Thyroid gland (tissue), 4 donors: Measurements from ENCODE around the gene HPD.

ENCODE experiments used
- POLR2A ChIP-seq, 2 donors: fragments of 450-650 bp; IDR thresholded peaks; one replicate each; pipeline ENCODE4 v1.6.1; 2017; ENCODE audit warnings: antibody characterized with exemption in 2 of 2, mild to moderate bottlenecking in 2 of 2, moderate library complexity in 1 of 2
- TF ChIP-seq, protein P1 (sequence below), 6 experiments: fragments of 200-600 bp in 3 of 6; fragments of 450-650 bp in 3 of 6; sonication (generic) in 3 of 6; IDR thresholded peaks; one replicate each; pipeline ENCODE4 v1.5.1; 2016 to 2019; ENCODE audit warnings: antibody characterized with exemption in 6 of 6, mild to moderate bottlenecking in 2 of 6, inconsistent platforms in 1 of 6, moderate library complexity in 1 of 6

DNA sequence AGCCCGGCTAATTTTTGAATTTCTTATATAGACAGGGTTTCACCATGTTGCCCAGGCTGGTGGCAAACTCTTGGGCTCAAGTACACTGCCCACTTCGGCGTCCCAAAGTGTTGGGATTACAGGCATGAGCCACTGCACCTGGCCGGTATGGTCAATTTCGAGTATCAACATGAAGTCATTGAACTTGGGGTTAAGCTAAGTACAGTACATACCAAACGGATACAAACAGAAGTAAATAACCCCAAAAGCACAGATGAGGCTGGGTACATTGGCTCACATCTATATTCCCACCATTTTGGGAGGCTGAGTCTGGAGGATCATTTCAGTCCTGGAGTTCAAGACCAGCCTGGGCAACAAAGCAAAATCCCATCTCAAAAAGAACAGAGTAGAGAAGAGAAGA, 16.9 kb upstream of the HPD start:
- TF ChIP-seq, protein P1, sequence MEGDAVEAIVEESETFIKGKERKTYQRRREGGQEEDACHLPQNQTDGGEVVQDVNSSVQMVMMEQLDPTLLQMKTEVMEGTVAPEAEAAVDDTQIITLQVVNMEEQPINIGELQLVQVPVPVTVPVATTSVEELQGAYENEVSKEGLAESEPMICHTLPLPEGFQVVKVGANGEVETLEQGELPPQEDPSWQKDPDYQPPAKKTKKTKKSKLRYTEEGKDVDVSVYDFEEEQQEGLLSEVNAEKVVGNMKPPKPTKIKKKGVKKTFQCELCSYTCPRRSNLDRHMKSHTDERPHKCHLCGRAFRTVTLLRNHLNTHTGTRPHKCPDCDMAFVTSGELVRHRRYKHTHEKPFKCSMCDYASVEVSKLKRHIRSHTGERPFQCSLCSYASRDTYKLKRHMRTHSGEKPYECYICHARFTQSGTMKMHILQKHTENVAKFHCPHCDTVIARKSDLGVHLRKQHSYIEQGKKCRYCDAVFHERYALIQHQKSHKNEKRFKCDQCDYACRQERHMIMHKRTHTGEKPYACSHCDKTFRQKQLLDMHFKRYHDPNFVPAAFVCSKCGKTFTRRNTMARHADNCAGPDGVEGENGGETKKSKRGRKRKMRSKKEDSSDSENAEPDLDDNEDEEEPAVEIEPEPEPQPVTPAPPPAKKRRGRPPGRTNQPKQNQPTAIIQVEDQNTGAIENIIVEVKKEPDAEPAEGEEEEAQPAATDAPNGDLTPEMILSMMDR (IDR thresholded peaks at IDR 0.05) = no peak
- no peak for TF ChIP-seq POLR2A (IDR thresholded peaks at IDR 0.05)
